ENCODE data around the gene MCU. TPM values are rescaled to one million over a fixed set of nuclear protein-coding genes. Genes with fewer than 3 reads are reported as not detected.

The MCU gene
- total and polyA plus RNA-seq, 2 donors, result 14.7 TPM

- H3K27me3 ChIP-seq (ENCODE audit: control insufficient read depth in 2 of 2, insufficient read depth in 1 of 2, low read length in 1 of 2), result no peaks in the 10 kb centered on the region
- no peaks in the 10 kb centered on the region for H3K9me3 ChIP-seq (ENCODE audit: control insufficient read depth in 2 of 2, insufficient read depth in 1 of 2, low read length in 1 of 2)
- no peak overlapping the region for H3K4me3 ChIP-seq (ENCODE audit: low read length in 2 of 2)
- H3K27ac ChIP-seq (ENCODE audit: low read depth in 1 of 2, low read length in 1 of 2), result no peak overlapping the region
- 97% methylated on average over 2 of the region's 2 CpGs for WGBS
- no peaks in the 10 kb centered on the region for H3K36me3 ChIP-seq (ENCODE audit: control insufficient read depth in 2 of 2, insufficient read depth in 2 of 2, low read length in 1 of 2)
- no peaks in the 10 kb centered on the region for H3K4me1 ChIP-seq (ENCODE audit: control insufficient read depth in 2 of 2, insufficient read depth in 2 of 2, low read length in 2 of 2)
- DNase-seq (ENCODE audit: low read depth in 6 of 9, low spot score in 9 of 9), result no peak
Observed at GRCh38 chr10:72847681-72848080, 155.7 kb downstream of the MCU start.

GRCh38 chr10:72850861-72851260 lies 158.9 kb downstream of the MCU start:
- no peaks in the 10 kb centered on the region for H3K36me3 ChIP-seq (ENCODE audit: control insufficient read depth in 2 of 2, insufficient read depth in 2 of 2, low read length in 1 of 2)
- WGBS, result 97% methylated on average over 2 of the region's 2 CpGs
- no peak overlapping the region for H3K27ac ChIP-seq (ENCODE audit: low read depth in 1 of 2, low read length in 1 of 2)
- no peaks in the 10 kb centered on the region for H3K9me3 ChIP-seq (ENCODE audit: control insufficient read depth in 2 of 2, insufficient read depth in 1 of 2, low read length in 1 of 2)
- H3K4me3 ChIP-seq (ENCODE audit: low read length in 2 of 2), result no peak overlapping the region
- DNase-seq (ENCODE audit: low read depth in 6 of 9, low spot score in 9 of 9), result no peak
- H3K27me3 ChIP-seq (ENCODE audit: control insufficient read depth in 2 of 2, insufficient read depth in 1 of 2, low read length in 1 of 2), result no peaks in the 10 kb centered on the region
- H3K4me1 ChIP-seq (ENCODE audit: control insufficient read depth in 2 of 2, insufficient read depth in 2 of 2, low read length in 2 of 2), result no peaks in the 10 kb centered on the region

- Histone ChIP-seq H3K4me3 (ENCODE audit: low read length in 2 of 2) (no peak overlapping the region), H3K4me1 (ENCODE audit: control insufficient read depth in 2 of 2, insufficient read depth in 2 of 2, low read length in 2 of 2) (no peaks in the 10 kb centered on the region), H3K27me3 (ENCODE audit: control insufficient read depth in 2 of 2, insufficient read depth in 1 of 2, low read length in 1 of 2) (no peaks in the 10 kb centered on the region), H3K27ac (ENCODE audit: low read depth in 1 of 2, low read length in 1 of 2) (no peak overlapping the region), H3K9me3 (ENCODE audit: control insufficient read depth in 2 of 2, insufficient read depth in 1 of 2, low read length in 1 of 2) (no peaks in the 10 kb centered on the region), H3K36me3 (ENCODE audit: control insufficient read depth in 2 of 2, insufficient read depth in 2 of 2, low read length in 1 of 2) (no peaks in the 10 kb centered on the region)
- WGBS, result 100% methylated on average over 1 of the region's 1 CpG
- DNase-seq (ENCODE audit: low read depth in 6 of 9, low spot score in 9 of 9), result no peak
Observed at GRCh38 chr10:72851509-72851908, 159.6 kb downstream of the MCU start.

GRCh38 chr10:72852508-72852907 lies 160.6 kb downstream of the MCU start:
- Histone ChIP-seq H3K4me3 (ENCODE audit: low read length in 2 of 2) (no peak overlapping the region), H3K4me1 (ENCODE audit: control insufficient read depth in 2 of 2, insufficient read depth in 2 of 2, low read length in 2 of 2) (no peaks in the 10 kb centered on the region), H3K9me3 (ENCODE audit: control insufficient read depth in 2 of 2, insufficient read depth in 1 of 2, low read length in 1 of 2) (no peaks in the 10 kb centered on the region), H3K27ac (ENCODE audit: low read depth in 1 of 2, low read length in 1 of 2) (no peak overlapping the region), H3K36me3 (ENCODE audit: control insufficient read depth in 2 of 2, insufficient read depth in 2 of 2, low read length in 1 of 2) (no peaks in the 10 kb centered on the region), H3K27me3 (ENCODE audit: control insufficient read depth in 2 of 2, insufficient read depth in 1 of 2, low read length in 1 of 2) (no peaks in the 10 kb centered on the region)
- DNase-seq (ENCODE audit: low read depth in 6 of 9, low spot score in 9 of 9), result no peak
- WGBS, result 95% methylated on average over 2 of the region's 2 CpGs

- Histone ChIP-seq H3K4me1 (ENCODE audit: control insufficient read depth in 2 of 2, insufficient read depth in 2 of 2, low read length in 2 of 2) (no peaks in the 10 kb centered on the region), H3K27ac (ENCODE audit: low read depth in 1 of 2, low read length in 1 of 2) (no peak overlapping the region), H3K36me3 (ENCODE audit: control insufficient read depth in 2 of 2, insufficient read depth in 2 of 2, low read length in 1 of 2) (no peaks in the 10 kb centered on the region), H3K9me3 (ENCODE audit: control insufficient read depth in 2 of 2, insufficient read depth in 1 of 2, low read length in 1 of 2) (no peaks in the 10 kb centered on the region), H3K4me3 (ENCODE audit: low read length in 2 of 2) (no peak overlapping the region), H3K27me3 (ENCODE audit: control insufficient read depth in 2 of 2, insufficient read depth in 1 of 2, low read length in 1 of 2) (no peaks in the 10 kb centered on the region)
- no peak for DNase-seq (ENCODE audit: low read depth in 6 of 9, low spot score in 9 of 9)
Observed at GRCh38 chr10:72855129-72855528, 163.2 kb downstream of the MCU start.

GRCh38 chr10:72855790-72856189 lies 163.8 kb downstream of the MCU start:
- DNase-seq (ENCODE audit: low read depth in 6 of 9, low spot score in 9 of 9), result no peak
- no peak overlapping the region for H3K27ac ChIP-seq (ENCODE audit: low read depth in 1 of 2, low read length in 1 of 2)

GRCh38 chr10:72858067-72858466 lies 166.1 kb downstream of the MCU start:
- peaks cover 0 to 10% of the 10 kb centered on the region in 2 donors for H3K36me3 ChIP-seq (ENCODE audit: control insufficient read depth in 2 of 2, insufficient read depth in 2 of 2, low read length in 1 of 2)
- DNase-seq (ENCODE audit: low read depth in 6 of 9, low spot score in 9 of 9), result no peak
- no peaks in the 10 kb centered on the region for H3K27me3 ChIP-seq (ENCODE audit: control insufficient read depth in 2 of 2, insufficient read depth in 1 of 2, low read length in 1 of 2)
- no peak overlapping the region for H3K27ac ChIP-seq (ENCODE audit: low read depth in 1 of 2, low read length in 1 of 2)
- H3K4me3 ChIP-seq (ENCODE audit: low read length in 2 of 2), result no peak overlapping the region
- no peaks in the 10 kb centered on the region for H3K4me1 ChIP-seq (ENCODE audit: control insufficient read depth in 2 of 2, insufficient read depth in 2 of 2, low read length in 2 of 2)
- no peaks in the 10 kb centered on the region for H3K9me3 ChIP-seq (ENCODE audit: control insufficient read depth in 2 of 2, insufficient read depth in 1 of 2, low read length in 1 of 2)
- 98% methylated on average over 6 of the region's 6 CpGs for WGBS

More at GRCh38 chr10:72855790-72856189, 163.8 kb downstream of the MCU start:
- H3K4me1 ChIP-seq (ENCODE audit: control insufficient read depth in 2 of 2, insufficient read depth in 2 of 2, low read length in 2 of 2), result no peaks in the 10 kb centered on the region
- H3K4me3 ChIP-seq (ENCODE audit: low read length in 2 of 2), result no peak overlapping the region
- H3K27me3 ChIP-seq (ENCODE audit: control insufficient read depth in 2 of 2, insufficient read depth in 1 of 2, low read length in 1 of 2), result no peaks in the 10 kb centered on the region
- 99% methylated on average over 2 of the region's 2 CpGs for WGBS
- no peaks in the 10 kb centered on the region for H3K9me3 ChIP-seq (ENCODE audit: control insufficient read depth in 2 of 2, insufficient read depth in 1 of 2, low read length in 1 of 2)
- no peaks in the 10 kb centered on the region for H3K36me3 ChIP-seq (ENCODE audit: control insufficient read depth in 2 of 2, insufficient read depth in 2 of 2, low read length in 1 of 2)

- no peaks in the 10 kb centered on the region for H3K27me3 ChIP-seq (ENCODE audit: control insufficient read depth in 2 of 2, insufficient read depth in 1 of 2, low read length in 1 of 2)
- no peak for DNase-seq (ENCODE audit: low read depth in 6 of 9, low spot score in 9 of 9)
- peaks cover 0 to 10% of the 10 kb centered on the region in 2 donors for H3K36me3 ChIP-seq (ENCODE audit: control insufficient read depth in 2 of 2, insufficient read depth in 2 of 2, low read length in 1 of 2)
- no peaks in the 10 kb centered on the region for H3K4me1 ChIP-seq (ENCODE audit: control insufficient read depth in 2 of 2, insufficient read depth in 2 of 2, low read length in 2 of 2)
- H3K9me3 ChIP-seq (ENCODE audit: control insufficient read depth in 2 of 2, insufficient read depth in 1 of 2, low read length in 1 of 2), result no peaks in the 10 kb centered on the region
- H3K27ac ChIP-seq (ENCODE audit: low read depth in 1 of 2, low read length in 1 of 2), result no peak overlapping the region
- H3K4me3 ChIP-seq (ENCODE audit: low read length in 2 of 2), result no peak overlapping the region
- WGBS, result 96% methylated on average over 2 of the region's 2 CpGs
Observed at GRCh38 chr10:72862957-72863356, 171.0 kb downstream of the MCU start.

- Histone ChIP-seq H3K4me3 (ENCODE audit: low read length in 2 of 2) (no peak overlapping the region), H3K9me3 (ENCODE audit: control insufficient read depth in 2 of 2, insufficient read depth in 1 of 2, low read length in 1 of 2) (peaks cover 0 to 3% of the 10 kb centered on the region in 2 donors), H3K27me3 (ENCODE audit: control insufficient read depth in 2 of 2, insufficient read depth in 1 of 2, low read length in 1 of 2) (no peaks in the 10 kb centered on the region), H3K27ac (ENCODE audit: low read depth in 1 of 2, low read length in 1 of 2) (no peak overlapping the region), H3K36me3 (ENCODE audit: control insufficient read depth in 2 of 2, insufficient read depth in 2 of 2, low read length in 1 of 2) (peaks cover 0 to 5% of the 10 kb centered on the region in 2 donors), H3K4me1 (ENCODE audit: control insufficient read depth in 2 of 2, insufficient read depth in 2 of 2, low read length in 2 of 2) (no peaks in the 10 kb centered on the region)
- 91% methylated on average over 3 of the region's 3 CpGs for WGBS
- peak in 4 of 9 donors; percentile 3 to 39 (median 14) for DNase-seq (ENCODE audit: low read depth in 6 of 9, low spot score in 9 of 9)
Observed at GRCh38 chr10:72875250-72876055, 183.5 kb downstream of the MCU start.

All from thymus (tissue), 11 donors.